HCT116 (cell line): ENCODE measurements around the gene UFD1. TPM values are rescaled to one million over a fixed set of nuclear protein-coding genes. Genes with fewer than 3 reads are reported as not detected.

ENCODE experiments used
- ATAC-seq: fragments of 200-7000 bp; cut with Tn5 transposase; 2 replicates; pipeline ENCODE4 v1.9.1; 2020; ENCODE audit warnings: mild to moderate bottlenecking, moderate library complexity
- BruUV-seq: library from RNA; stranded (reverse); fragments of 400-500 nt; replicated peaks from 2 replicates; lab custom pipeline; 2021; lab: Mats Ljungman, UMichigan
- CTCF ChIA-PET: fragments of 300-600 bp; sonication (Branson Sonifier 250); formaldehyde crosslinking; loops from one replicate; lab custom pipeline; 2021; ENCODE audit warnings: antibody characterized with exemption; lab: Charles Lee
- POLR2A ChIA-PET: fragments of 300-600, 350-600 bp; sonication (Branson Sonifier 250); formaldehyde crosslinking; loops from one replicate; lab custom pipeline; 2021; ENCODE audit warnings: antibody characterized with exemption; lab: Charles Lee
- RAD21 ChIA-PET, 2 experiments: fragments of 300-600 bp; sonication (Branson Sonifier 250); formaldehyde crosslinking; loops; one replicate each; lab custom pipeline; 2023; ENCODE audit warnings: low total read pairs in 2 of 2; ENCODE audit not compliant: uncharacterized antibody in 2 of 2, unreplicated experiment in 2 of 2, low non-redundant PET in 1 of 2; lab: Charles Lee
- DNase-seq: peaks from one replicate; pipeline ENCODE4 v3.0.0-alpha.2; 2010; ENCODE audit warnings: low read depth, low spot score
- H2AFZ ChIP-seq: fragments of 200-600 bp; shearing (Covaris generic), sonication (generic); 2 replicates; pipeline ENCODE4 v1.6.1; 2017; ENCODE audit warnings: low read depth, mixed run types, mixed read lengths, antibody characterized with exemption, low read length; ENCODE audit not compliant: poor library complexity, severe bottlenecking
- H3K27ac ChIP-seq: 2 replicates; pipeline ENCODE4 v1.5.1; 2012; ENCODE audit warnings: low read depth, low read length
- H3K27me3 ChIP-seq: fragments of 200-600 bp; sonication (generic); 2 replicates; pipeline ENCODE4 v1.6.1; 2016; ENCODE audit warnings: mixed run types, low read length, mixed read lengths; ENCODE audit not compliant: insufficient read depth
- H3K36me3 ChIP-seq, 2 experiments: fragments of 200-500 bp in 1 of 2; fragments of 200-600 bp in 1 of 2; sonication (Bioruptor generic) in 1 of 2; sonication (generic) in 1 of 2; 2 replicates each; pipeline versions ENCODE4 v1.5.1 to v1.6.1; 2014 to 2016; ENCODE audit warnings: low read length in 2 of 2, inconsistent platforms in 1 of 2, mixed read lengths in 1 of 2, mixed run types in 1 of 2; ENCODE audit not compliant: insufficient read depth in 2 of 2, control insufficient read depth in 1 of 2
- H3K4me1 ChIP-seq, 2 experiments: fragments of 200-600 bp in 1 of 2; sonication (generic) in 1 of 2; 2 replicates each; pipeline versions ENCODE4 v1.5.1 to v1.6.1; 2012 to 2017; ENCODE audit warnings: low read length in 2 of 2, inconsistent platforms in 1 of 2, mild to moderate bottlenecking in 1 of 2, mixed read lengths in 1 of 2, mixed run types in 1 of 2, moderate library complexity in 1 of 2; ENCODE audit not compliant: insufficient read depth in 2 of 2, control insufficient read depth in 1 of 2
- H3K4me2 ChIP-seq: fragments of 200-600 bp; sonication (generic); 2 replicates; pipeline ENCODE4 v1.6.1; 2017; ENCODE audit warnings: mixed run types, low read length, mixed read lengths
- H3K4me3 ChIP-seq, 2 experiments: fragments of 200-600 bp in 1 of 2; sonication (generic) in 1 of 2; replicated peaks in 1 of 2; 2 replicates each; pipeline ENCODE4 v1.5.1; 2011 to 2016; ENCODE audit warnings: low read length in 2 of 2, control low read depth in 1 of 2, low read depth in 1 of 2, mild to moderate bottlenecking in 1 of 2, mixed read lengths in 1 of 2, mixed run types in 1 of 2
- H3K79me2 ChIP-seq: fragments of 200-600 bp; sonication (generic); 2 replicates; pipeline ENCODE4 v1.6.1; 2017; ENCODE audit warnings: mild to moderate bottlenecking, mixed run types, low read length, moderate library complexity, mixed read lengths; ENCODE audit not compliant: insufficient read depth
- H3K9ac ChIP-seq: fragments of 200-600 bp; sonication (generic); 2 replicates; pipeline ENCODE4 v1.6.1; 2016; ENCODE audit warnings: low read length, mixed read lengths
- H3K9me2 ChIP-seq: fragments of 200-600 bp; sonication (generic), shearing (Covaris generic); 2 replicates; pipeline ENCODE4 v1.6.1; 2017; ENCODE audit warnings: mixed run types, mild to moderate bottlenecking, moderate library complexity; ENCODE audit not compliant: insufficient read depth
- H3K9me3 ChIP-seq, 2 experiments: fragments of 200-500 bp in 1 of 2; fragments of 200-600 bp in 1 of 2; sonication (Bioruptor generic) in 1 of 2; sonication (generic) in 1 of 2; 2 replicates each; pipeline ENCODE4 v1.6.1; 2014 to 2017; ENCODE audit warnings: low read length in 2 of 2, mixed read lengths in 2 of 2, inconsistent platforms in 1 of 2, low read depth in 1 of 2, mild to moderate bottlenecking in 1 of 2, mixed run types in 1 of 2, moderate library complexity in 1 of 2; ENCODE audit not compliant: control insufficient read depth in 1 of 2, insufficient read depth in 1 of 2
- H4K20me1 ChIP-seq: fragments of 200-600 bp; sonication (generic), shearing (Covaris generic); 2 replicates; pipeline ENCODE4 v1.6.1; 2017; ENCODE audit warnings: mixed run types, mild to moderate bottlenecking, moderate library complexity; ENCODE audit not compliant: insufficient read depth
- EZH2 ChIP-seq: fragments of 200-600 bp; sonication (generic); IDR thresholded peaks from 2 replicates; pipeline ENCODE4 v1.6.1; 2017; ENCODE audit warnings: antibody characterized with exemption, mixed run types
- JUND ChIP-seq: IDR thresholded peaks from 2 replicates; pipeline ENCODE4 v1.6.1; 2012
- POLR2A ChIP-seq: IDR thresholded peaks from 2 replicates; pipeline ENCODE4 v1.7.0; 2011; ENCODE audit warnings: borderline replicate concordance; ENCODE audit not compliant: insufficient read depth, insufficient read length; ENCODE audit errors: extremely low read depth
- SRF ChIP-seq: IDR thresholded peaks from 2 replicates; pipeline ENCODE4 v1.6.1; 2012; ENCODE audit warnings: low read depth
- TCF7L2 ChIP-seq: IDR thresholded peaks from 2 replicates; pipeline ENCODE4 v1.7.0; 2011; ENCODE audit warnings: borderline replicate concordance, inconsistent platforms; ENCODE audit not compliant: insufficient read depth, insufficient read length; ENCODE audit errors: extremely low read depth
- intact Hi-C: fragments of 100-400 bp; cut with micrococcal nuclease; formaldehyde crosslinking; loops from 2 replicates; pipeline ENCODE4 v1.10.0; 2022
- total RNA-seq: library from RNA; stranded (reverse); gene quantifications from one replicate; pipeline ENCODE4 v1.2.1, GENCODE V29; 2021; ENCODE audit not compliant: unreplicated experiment
- TF ChIP-seq, protein P1 (sequence below): IDR thresholded peaks from 2 replicates; pipeline ENCODE4 v1.6.1; 2011; ENCODE audit warnings: mild to moderate bottlenecking, low read length, moderate library complexity; ENCODE audit not compliant: insufficient replicate concordance; ENCODE audit errors: extremely low read depth
- TF ChIP-seq, protein P2 (sequence below): IDR thresholded peaks from 2 replicates; pipeline ENCODE4 v1.6.1; 2012
- TF ChIP-seq, protein P3 (sequence below): IDR thresholded peaks from 2 replicates; pipeline ENCODE4 v1.6.1; 2012; ENCODE audit warnings: low read depth
- TF ChIP-seq, protein P4 (sequence below): IDR thresholded peaks from 2 replicates; pipeline ENCODE4 v1.6.1; 2012

UFD1 gene
- total RNA-seq, 1 experiment from 2014 or later: 97.5 TPM

DNA sequence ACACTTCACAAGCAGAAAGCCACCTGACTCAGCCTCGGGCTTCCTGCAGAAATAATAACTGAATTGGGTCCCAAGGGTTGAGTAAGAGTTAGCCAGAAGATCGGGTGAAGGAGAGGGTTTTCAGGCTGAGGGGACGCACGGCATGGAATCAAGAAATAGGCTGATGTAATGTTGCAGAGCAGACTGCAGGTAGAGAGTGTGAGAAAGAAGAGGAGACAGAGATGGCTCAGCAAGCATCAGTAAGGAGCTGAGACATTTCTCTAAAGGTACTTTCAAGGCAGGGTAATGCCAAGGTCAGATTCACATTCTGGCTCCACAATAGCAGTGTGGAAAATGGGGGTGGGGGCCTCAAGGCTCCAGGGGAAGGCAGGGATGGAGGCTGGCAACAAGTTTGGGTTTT lies 66.1 kb downstream of the UFD1 start:
- no TSS peak for BruUV-seq
- H4K20me1 ChIP-seq: peaks cover 8% of the 10 kb centered on the region
- H3K9me2 ChIP-seq: no peaks in the 10 kb centered on the region
- CTCF ChIA-PET: no interaction called here
- RAD21 ChIA-PET: no interaction called here
- ATAC-seq: no peak
- TF ChIP-seq TCF7L2 (no peak), JUND (no peak), SRF (no peak), POLR2A (no peak), EZH2 (no peak)
- TF ChIP-seq, protein P1, sequence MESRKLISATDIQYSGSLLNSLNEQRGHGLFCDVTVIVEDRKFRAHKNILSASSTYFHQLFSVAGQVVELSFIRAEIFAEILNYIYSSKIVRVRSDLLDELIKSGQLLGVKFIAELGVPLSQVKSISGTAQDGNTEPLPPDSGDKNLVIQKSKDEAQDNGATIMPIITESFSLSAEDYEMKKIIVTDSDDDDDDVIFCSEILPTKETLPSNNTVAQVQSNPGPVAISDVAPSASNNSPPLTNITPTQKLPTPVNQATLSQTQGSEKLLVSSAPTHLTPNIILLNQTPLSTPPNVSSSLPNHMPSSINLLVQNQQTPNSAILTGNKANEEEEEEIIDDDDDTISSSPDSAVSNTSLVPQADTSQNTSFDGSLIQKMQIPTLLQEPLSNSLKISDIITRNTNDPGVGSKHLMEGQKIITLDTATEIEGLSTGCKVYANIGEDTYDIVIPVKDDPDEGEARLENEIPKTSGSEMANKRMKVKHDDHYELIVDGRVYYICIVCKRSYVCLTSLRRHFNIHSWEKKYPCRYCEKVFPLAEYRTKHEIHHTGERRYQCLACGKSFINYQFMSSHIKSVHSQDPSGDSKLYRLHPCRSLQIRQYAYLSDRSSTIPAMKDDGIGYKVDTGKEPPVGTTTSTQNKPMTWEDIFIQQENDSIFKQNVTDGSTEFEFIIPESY: no peak
- TF ChIP-seq, protein P2, sequence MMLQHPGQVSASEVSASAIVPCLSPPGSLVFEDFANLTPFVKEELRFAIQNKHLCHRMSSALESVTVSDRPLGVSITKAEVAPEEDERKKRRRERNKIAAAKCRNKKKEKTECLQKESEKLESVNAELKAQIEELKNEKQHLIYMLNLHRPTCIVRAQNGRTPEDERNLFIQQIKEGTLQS: no peak
- TF ChIP-seq, protein P3, sequence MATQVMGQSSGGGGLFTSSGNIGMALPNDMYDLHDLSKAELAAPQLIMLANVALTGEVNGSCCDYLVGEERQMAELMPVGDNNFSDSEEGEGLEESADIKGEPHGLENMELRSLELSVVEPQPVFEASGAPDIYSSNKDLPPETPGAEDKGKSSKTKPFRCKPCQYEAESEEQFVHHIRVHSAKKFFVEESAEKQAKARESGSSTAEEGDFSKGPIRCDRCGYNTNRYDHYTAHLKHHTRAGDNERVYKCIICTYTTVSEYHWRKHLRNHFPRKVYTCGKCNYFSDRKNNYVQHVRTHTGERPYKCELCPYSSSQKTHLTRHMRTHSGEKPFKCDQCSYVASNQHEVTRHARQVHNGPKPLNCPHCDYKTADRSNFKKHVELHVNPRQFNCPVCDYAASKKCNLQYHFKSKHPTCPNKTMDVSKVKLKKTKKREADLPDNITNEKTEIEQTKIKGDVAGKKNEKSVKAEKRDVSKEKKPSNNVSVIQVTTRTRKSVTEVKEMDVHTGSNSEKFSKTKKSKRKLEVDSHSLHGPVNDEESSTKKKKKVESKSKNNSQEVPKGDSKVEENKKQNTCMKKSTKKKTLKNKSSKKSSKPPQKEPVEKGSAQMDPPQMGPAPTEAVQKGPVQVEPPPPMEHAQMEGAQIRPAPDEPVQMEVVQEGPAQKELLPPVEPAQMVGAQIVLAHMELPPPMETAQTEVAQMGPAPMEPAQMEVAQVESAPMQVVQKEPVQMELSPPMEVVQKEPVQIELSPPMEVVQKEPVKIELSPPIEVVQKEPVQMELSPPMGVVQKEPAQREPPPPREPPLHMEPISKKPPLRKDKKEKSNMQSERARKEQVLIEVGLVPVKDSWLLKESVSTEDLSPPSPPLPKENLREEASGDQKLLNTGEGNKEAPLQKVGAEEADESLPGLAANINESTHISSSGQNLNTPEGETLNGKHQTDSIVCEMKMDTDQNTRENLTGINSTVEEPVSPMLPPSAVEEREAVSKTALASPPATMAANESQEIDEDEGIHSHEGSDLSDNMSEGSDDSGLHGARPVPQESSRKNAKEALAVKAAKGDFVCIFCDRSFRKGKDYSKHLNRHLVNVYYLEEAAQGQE: no peak
- TF ChIP-seq, protein P4, sequence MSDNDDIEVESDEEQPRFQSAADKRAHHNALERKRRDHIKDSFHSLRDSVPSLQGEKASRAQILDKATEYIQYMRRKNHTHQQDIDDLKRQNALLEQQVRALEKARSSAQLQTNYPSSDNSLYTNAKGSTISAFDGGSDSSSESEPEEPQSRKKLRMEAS: no peak
- TF ChIP-seq, all 23 proteins: peak for 0
- H3K79me2 ChIP-seq: peaks cover 80% of the 10 kb centered on the region
- POLR2A ChIA-PET: no interaction called here
- no peak for DNase-seq
- H3K36me3 ChIP-seq: peaks cover 8 to 9% of the 10 kb centered on the region in 2 experiments; a peak in 2 of 4 replicates
- H3K4me3 ChIP-seq: no peak overlapping the region
- H3K9me3 ChIP-seq: no peaks in the 10 kb centered on the region
- no peak overlapping the region for H2AFZ ChIP-seq
- H3K27me3 ChIP-seq: no peaks in the 10 kb centered on the region
- no peak overlapping the region for H3K4me2 ChIP-seq
- no peaks in the 10 kb centered on the region for H3K4me1 ChIP-seq
- intact Hi-C loops: no loop called here
- no peak overlapping the region for H3K9ac ChIP-seq
- no peak overlapping the region for H3K27ac ChIP-seq
